ENCODE results near the gene PTPRG.

PTPRG gene

GRCh38 chr3:62169906-62170660 is 608.7 kb downstream of the PTPRG start:
- DNase-seq, result no peak

- no peak for DNase-seq
Observed at GRCh38 chr3:62171789-62172188, 610.4 kb downstream of the PTPRG start.

DNA sequence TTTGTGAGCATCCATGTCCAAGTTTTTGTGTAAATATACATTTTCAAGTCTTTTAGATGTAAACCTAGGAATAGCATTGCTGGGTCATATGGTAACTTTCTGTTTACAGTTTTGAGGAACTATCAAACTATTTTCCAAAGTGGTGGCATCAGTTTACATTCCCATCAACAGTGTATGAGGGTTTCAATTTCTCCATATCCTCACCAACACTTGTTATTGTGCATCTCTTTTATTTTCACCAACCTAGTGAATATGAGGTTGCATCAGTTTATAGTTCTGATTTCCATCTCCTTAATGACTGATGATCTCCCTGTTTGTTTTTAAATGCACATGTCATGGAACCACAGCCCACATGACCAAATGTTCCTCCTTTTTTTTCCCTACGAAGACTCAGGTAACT is 610.8 kb downstream of the PTPRG start:
- no peak for DNase-seq

- DNase-seq, result no peak
Observed at GRCh38 chr3:62173939-62174515, 612.7 kb downstream of the PTPRG start.

GRCh38 chr3:62175161-62175560 is 613.8 kb downstream of the PTPRG start:
- DNase-seq, result no peak

- DNase-seq, result no peak
Observed at GRCh38 chr3:62178032-62178431, 616.7 kb downstream of the PTPRG start.

GRCh38 chr3:62178739-62179600 is 617.6 kb downstream of the PTPRG start:
- DNase-seq, result no peak

DNA sequence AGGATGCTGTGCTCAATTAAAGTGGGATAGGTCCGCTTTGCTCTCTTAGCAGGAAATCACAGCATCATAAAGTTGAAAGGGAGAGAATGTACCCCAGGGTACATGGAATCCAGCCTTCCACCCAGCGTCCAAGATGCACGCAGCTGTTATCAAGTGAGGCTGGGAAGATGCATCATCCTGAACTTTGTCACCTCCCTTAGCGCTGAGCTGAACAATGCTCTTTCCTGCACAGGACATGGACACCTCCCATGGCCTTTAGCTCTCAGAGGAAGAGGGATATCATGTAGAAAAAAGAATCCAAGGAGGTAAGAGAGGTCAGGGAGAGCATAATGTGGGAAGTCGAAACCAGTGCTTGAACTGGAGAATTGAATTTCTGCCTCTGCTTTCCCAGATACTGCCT is 619.1 kb downstream of the PTPRG start:
- DNase-seq, result no peak

- DNase-seq, result no peak
Observed at GRCh38 chr3:62183087-62183486, 621.7 kb downstream of the PTPRG start.

GRCh38 chr3:62183969-62184368 is 622.6 kb downstream of the PTPRG start:
- no peak for DNase-seq

DNA sequence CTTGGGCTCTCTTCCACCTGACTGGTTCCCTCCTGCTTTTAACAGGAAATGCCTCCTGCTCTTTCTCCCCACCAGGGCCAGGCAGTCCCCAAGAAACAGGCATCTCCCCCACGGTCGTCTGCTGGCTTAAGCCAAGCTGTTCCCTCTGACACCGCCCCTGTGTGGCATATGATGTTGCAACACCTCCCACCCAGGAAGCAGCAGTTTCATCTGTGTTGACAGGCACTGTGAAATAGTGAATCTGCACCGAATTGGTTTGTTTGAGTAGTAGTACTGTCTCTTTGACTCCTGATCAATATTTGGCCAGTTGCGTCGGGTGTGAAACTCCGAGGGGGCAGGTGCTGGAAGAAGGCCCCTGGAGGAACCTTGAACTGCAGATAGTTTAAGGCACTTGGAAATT is 623.2 kb downstream of the PTPRG start:
- DNase-seq, result no peak

DNA sequence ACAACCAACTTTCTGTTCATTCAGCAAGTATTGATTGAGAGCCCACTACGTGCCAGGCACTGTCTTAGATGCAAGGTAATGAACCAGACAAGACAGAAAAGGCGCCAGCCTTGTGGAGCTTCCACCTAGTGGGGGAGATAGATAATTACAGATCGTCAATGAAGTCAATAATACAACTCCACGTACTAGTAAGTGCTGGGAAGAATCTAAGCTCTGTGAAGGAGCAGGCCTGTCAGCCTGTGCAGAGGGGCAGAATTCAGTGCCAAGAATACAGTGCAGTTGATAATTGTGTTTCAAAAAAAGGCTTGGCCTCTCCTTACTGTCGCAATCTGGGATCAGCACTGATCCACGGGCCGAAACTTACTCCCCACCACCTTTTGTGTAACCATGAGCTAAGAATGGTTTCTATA is 625.7 kb downstream of the PTPRG start:
- no peak for DNase-seq

- DNase-seq, result peak; percentile 65
Observed at GRCh38 chr3:62188681-62189375, 627.5 kb downstream of the PTPRG start.

GRCh38 chr3:62189376-62189698 is 628.0 kb downstream of the PTPRG start:
- DNase-seq, result no peak

DNA sequence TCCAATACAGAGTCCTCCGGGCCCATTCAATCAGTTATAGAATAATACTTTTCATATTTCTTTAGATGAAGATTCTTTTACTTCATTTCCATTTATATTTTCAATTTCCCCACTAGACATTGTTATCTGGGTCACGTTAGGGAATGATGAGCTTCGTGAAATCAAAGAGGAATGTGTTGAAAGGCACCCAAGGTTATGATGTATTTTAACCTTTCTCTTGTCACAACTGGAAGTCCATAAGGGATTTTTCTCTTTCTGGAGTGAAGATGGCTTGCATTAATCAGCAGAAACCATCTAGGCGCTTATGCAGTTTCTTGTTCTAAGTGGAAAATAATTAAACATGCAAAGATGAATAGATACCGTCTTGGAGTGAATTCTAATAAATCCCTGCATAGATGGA is 631.5 kb downstream of the PTPRG start:
- DNase-seq, result no peak

GRCh38 chr3:62193586-62194345 is 632.4 kb downstream of the PTPRG start:
- peak; percentile 64 for DNase-seq

DNA sequence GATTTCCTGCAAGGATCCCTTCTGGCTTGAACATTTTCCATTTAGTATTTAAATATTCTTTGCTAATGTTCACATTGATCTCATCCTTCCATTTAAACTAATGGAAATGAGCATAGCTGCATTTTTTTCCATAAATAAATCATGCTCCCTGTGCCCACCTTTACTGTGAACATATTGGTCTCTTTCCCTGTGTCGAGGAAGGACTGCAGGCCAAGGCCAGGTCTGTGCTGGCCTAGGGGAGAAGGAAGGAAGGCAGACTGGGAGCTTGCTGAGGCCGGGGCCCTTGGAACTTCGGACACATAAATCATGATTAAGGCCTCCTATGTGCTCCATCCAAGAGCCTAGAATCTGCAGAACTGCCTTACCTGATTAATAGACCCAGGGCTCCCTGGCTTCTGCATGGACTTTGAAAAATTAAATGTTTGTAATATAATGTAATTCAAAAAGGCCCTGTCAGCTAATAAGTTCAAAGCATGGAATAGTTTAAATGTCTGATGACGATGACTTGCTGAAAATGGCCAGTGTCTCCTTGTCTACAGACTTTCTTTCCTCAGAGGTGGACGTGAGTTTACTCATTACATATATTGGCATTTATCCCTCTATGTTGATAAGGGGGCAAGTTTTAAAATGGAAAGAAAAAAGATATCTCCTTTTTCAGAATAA is 636.1 kb downstream of the PTPRG start:
- no peak for DNase-seq

DNA sequence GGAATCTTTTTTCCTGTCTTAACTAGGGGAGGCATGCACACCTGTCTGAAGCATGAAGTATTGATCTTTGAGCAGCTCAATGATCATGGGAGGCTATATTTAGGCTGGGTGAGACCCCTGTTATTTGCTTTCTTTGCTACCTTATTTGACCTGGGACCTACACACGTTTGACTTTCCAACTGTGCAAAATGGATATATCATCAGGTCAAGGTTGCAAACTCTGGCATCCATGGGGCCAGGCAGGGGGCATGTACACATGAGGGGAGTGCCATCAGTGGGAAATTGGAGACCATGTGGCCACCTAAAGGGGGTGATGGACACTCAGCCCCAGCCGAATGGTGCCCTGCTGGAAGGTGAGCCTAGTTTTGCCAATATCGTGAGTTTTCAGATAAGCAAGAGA is 637.8 kb downstream of the PTPRG start:
- no peak for DNase-seq

GRCh38 chr3:62201438-62202035 is 640.2 kb downstream of the PTPRG start:
- peak; percentile 6 for DNase-seq

DNA sequence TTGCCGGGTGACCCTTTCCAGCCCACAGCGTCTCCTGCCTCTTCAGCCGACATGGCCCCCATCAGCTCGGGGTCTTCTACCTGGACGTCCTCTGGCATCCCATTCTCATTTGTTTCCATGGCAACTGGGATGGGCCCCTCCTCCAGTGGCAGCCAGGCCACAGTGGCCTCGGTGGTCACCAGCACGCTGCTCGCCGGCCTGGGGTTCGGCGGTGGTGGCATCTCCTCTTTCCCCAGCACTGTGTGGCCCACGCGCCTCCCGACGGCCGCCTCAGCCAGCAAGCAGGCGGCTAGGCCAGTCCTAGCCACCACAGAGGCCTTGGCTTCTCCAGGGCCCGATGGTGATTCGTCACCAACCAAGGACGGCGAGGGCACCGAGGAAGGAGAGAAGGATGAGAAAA is 641.8 kb downstream of the PTPRG start:
- no peak for DNase-seq

DNA sequence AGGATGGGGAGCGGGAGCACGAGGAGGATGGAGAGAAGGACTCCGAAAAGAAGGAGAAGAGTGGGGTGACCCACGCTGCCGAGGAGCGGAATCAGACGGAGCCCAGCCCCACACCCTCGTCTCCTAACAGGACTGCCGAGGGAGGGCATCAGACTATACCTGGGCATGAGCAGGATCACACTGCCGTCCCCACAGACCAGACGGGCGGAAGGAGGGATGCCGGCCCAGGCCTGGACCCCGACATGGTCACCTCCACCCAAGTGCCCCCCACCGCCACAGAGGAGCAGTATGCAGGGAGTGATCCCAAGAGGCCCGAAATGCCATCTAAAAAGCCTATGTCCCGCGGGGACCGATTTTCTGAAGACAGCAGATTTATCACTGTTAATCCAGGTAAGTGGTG is 642.2 kb downstream of the PTPRG start:
- DNase-seq, result no peak

DNA sequence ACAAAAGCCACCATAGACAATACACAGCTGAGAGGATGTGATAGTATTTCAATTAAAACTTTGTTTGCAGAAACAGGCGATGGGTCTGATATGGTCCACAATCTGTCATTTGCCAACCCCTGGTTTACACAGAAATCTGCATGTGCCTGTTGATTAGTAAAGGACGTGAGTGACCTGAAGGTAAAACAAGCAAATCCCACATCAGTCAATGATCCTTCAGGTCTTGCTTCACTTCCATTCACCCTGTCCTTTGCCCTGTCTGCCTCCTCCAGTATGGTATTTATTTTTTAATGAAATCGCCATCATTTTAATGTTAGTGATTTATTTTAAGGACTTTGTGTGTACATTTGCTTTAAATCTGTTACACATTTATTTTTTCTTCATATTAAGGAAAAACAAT is 645.8 kb downstream of the PTPRG start:
- no peak for DNase-seq
